ENCODE results near the gene C10orf71. TPM values are rescaled to one million over a fixed set of nuclear protein-coding genes. Genes with fewer than 3 reads are reported as not detected.

C10orf71 gene
- total RNA-seq (under 1 TPM in 1 of 7 donors, not detected in 6; 0.03 TPM), polyA plus RNA-seq (under 1 TPM; 0.01 to 0.03 TPM)
- long read RNA-seq, donor 1 = 0 reads
- long read RNA-seq, donor 2 = 0 reads
- long read RNA-seq, donor 3 = 0 reads

GRCh38 chr10:49298983-49299815 lies at the start of gene C10orf71:
Gene C10orf71 (plus strand): TSS chr10:49299170. CDS start chr10:49322546, 23,376 bp downstream.
- 47 to 63% (median 51%) methylated on average over 26 to 27 of the region's 27 CpGs for WGBS, 3 donors
- Histone ChIP-seq H3K9me3 (no peaks in the 10 kb centered on the region), H3K36me3 (no peaks in the 10 kb centered on the region), H3K27ac (no peak within 1 kb of the TSS), H3K4me3 (no peak within 1 kb of the TSS), H3K27me3 (no peaks in the 10 kb centered on the region), H3K4me1 (ENCODE audit: insufficient read depth) (no peaks in the 10 kb centered on the region)
- no peak for DNase-seq
- intact Hi-C loops (cut with DNase I) = loop anchor here in 1 of 4 donors (5.0 kb wide), 1 partner anchor 217 kb away; no protein-coding TSS in a partner anchor
- TF ChIP-seq CTCF (IDR thresholded peaks at IDR 0.05) = no peak
- no peak for TF ChIP-seq POLR2A (IDR thresholded peaks at IDR 0.05)
- TF ChIP-seq EP300 (IDR thresholded peaks at IDR 0.05) = no peak

- Histone ChIP-seq H3K4me1 (ENCODE audit: insufficient read depth) (no peaks in the 10 kb centered on the region), H3K36me3 (no peaks in the 10 kb centered on the region), H3K27me3 (no peaks in the 10 kb centered on the region), H3K9me3 (no peaks in the 10 kb centered on the region), H3K27ac (no peak overlapping the region), H3K4me3 (no peak overlapping the region)
- 75 to 86% (median 79%) methylated on average over 11 of the region's 11 CpGs for WGBS, 3 donors
- DNase-seq = no peak
- no peak for TF ChIP-seq EP300 (IDR thresholded peaks at IDR 0.05)
- no peak for TF ChIP-seq CTCF (IDR thresholded peaks at IDR 0.05)
- no peak for TF ChIP-seq POLR2A (IDR thresholded peaks at IDR 0.05)
- intact Hi-C loops (cut with DNase I) = no loop called here
Observed at GRCh38 chr10:49252313-49253034, 46.5 kb upstream of the C10orf71 start.

- no peaks in the 10 kb centered on the region for H3K4me1 ChIP-seq (ENCODE audit: insufficient read depth)
- no peak overlapping the region for H3K27ac ChIP-seq
- no peaks in the 10 kb centered on the region for H3K36me3 ChIP-seq
- intact Hi-C loops (cut with DNase I) = no loop called here
- WGBS, 3 donors = 84 to 90% (median 85%) methylated on average over 2 of the region's 2 CpGs
- TF ChIP-seq EP300 (IDR thresholded peaks at IDR 0.05) (no peak), CTCF (IDR thresholded peaks at IDR 0.05) (no peak), POLR2A (IDR thresholded peaks at IDR 0.05) (no peak)
- DNase-seq = no peak
- no peak overlapping the region for H3K4me3 ChIP-seq
- H3K9me3 ChIP-seq = no peaks in the 10 kb centered on the region
- no peaks in the 10 kb centered on the region for H3K27me3 ChIP-seq
Observed at GRCh38 chr10:49253340-49253906, 45.5 kb upstream of the C10orf71 start.

- H3K9me3 ChIP-seq = no peaks in the 10 kb centered on the region
- no peaks in the 10 kb centered on the region for H3K27me3 ChIP-seq
- H3K4me3 ChIP-seq = no peak overlapping the region
- no peak overlapping the region for H3K27ac ChIP-seq
- no peak for TF ChIP-seq CTCF (IDR thresholded peaks at IDR 0.05)
- no peak for TF ChIP-seq POLR2A (IDR thresholded peaks at IDR 0.05)
- no peak for TF ChIP-seq EP300 (IDR thresholded peaks at IDR 0.05)
- H3K36me3 ChIP-seq = no peaks in the 10 kb centered on the region
- no peaks in the 10 kb centered on the region for H3K4me1 ChIP-seq (ENCODE audit: insufficient read depth)
- no peak for DNase-seq
- intact Hi-C loops (cut with DNase I) = no loop called here
Observed at GRCh38 chr10:49254150-49254549, 44.8 kb upstream of the C10orf71 start.
